BE2C (cell line): Measurements from ENCODE around the gene CMIP.
"Not testable (repeated sequence)": the region's sequence is repeated elsewhere in the genome, so short reads cannot be mapped to it uniquely, and the experiment has no call there.

Experiments
- DNase-seq: peaks from one replicate; pipeline ENCODE4 v3.0.0-alpha.2; 2020
- H3K27me3 ChIP-seq: fragments of 250-450 bp; sonication (Bioruptor Pico); 2 replicates; pipeline ENCODE4 v1.5.1; 2020; ENCODE audit warnings: mild to moderate bottlenecking
- H3K36me3 ChIP-seq: fragments of 250-450 bp; sonication (Bioruptor Pico); 2 replicates; pipeline ENCODE4 v1.5.1; 2020; ENCODE audit warnings: mild to moderate bottlenecking
- H3K4me1 ChIP-seq: fragments of 250-450 bp; sonication (Bioruptor Pico); 2 replicates; pipeline ENCODE4 v1.5.1; 2020
- H3K4me3 ChIP-seq: 2 replicates; pipeline ENCODE4 v1.5.1; 2011; ENCODE audit warnings: low read depth, low read length
- H3K9me3 ChIP-seq: fragments of 250-450 bp; sonication (Bioruptor Pico); 2 replicates; pipeline ENCODE4 v1.5.1; 2020
- TF ChIP-seq, protein P1 (sequence below): IDR thresholded peaks from 2 replicates; pipeline ENCODE4 v1.5.1; 2012; ENCODE audit warnings: mild to moderate bottlenecking, low read depth, low read length

Gene CMIP

DNA sequence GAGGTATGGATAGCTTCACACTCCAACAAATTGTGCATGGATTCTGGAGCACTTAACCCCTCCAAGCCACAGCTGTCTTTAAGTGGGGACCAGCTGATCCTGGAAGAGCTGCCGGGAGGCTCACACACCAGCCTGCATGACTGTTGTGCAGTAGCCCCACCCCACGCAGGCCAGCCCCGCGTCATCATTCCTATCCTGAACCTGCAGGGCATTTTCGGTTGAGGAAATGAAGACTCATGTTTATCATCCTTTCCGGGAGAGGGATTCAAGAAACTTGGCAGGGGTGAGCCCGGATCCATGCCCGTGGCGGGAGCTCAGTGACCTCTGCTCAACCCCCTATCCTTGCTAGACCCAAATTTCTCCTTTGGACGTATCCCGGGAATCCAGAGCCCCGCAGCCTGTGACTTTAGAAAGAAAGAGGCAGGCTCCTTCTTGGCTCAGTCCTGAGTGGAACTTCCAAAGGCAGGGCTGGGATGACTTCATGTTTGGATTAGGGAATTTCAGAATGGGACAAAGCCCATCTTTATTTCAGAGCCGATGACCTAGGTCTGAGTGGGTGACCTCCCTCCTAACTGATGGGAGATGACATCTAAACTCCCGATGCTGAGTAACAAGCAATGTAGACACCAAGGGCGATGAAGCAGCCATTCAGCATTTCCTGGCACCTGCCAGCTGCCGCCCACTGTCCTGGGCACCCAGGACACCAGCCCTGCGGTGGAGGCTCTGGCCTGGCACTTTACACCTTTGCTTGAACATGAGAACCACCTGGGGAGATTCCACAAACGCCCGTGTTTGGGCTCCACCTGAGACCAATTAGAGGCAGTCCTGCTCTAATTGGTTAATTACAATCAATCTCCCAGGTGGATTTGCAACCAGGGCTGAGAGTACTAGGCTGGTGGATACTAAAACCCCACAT is 43.3 kb upstream of the CMIP start:
- Histone ChIP-seq H3K36me3 (no peaks in the 10 kb centered on the region), H3K4me3 (no peak overlapping the region), H3K27me3 (no peaks in the 10 kb centered on the region), H3K4me1 (no peaks in the 10 kb centered on the region), H3K9me3 (no peaks in the 10 kb centered on the region)
- TF ChIP-seq, protein P1, sequence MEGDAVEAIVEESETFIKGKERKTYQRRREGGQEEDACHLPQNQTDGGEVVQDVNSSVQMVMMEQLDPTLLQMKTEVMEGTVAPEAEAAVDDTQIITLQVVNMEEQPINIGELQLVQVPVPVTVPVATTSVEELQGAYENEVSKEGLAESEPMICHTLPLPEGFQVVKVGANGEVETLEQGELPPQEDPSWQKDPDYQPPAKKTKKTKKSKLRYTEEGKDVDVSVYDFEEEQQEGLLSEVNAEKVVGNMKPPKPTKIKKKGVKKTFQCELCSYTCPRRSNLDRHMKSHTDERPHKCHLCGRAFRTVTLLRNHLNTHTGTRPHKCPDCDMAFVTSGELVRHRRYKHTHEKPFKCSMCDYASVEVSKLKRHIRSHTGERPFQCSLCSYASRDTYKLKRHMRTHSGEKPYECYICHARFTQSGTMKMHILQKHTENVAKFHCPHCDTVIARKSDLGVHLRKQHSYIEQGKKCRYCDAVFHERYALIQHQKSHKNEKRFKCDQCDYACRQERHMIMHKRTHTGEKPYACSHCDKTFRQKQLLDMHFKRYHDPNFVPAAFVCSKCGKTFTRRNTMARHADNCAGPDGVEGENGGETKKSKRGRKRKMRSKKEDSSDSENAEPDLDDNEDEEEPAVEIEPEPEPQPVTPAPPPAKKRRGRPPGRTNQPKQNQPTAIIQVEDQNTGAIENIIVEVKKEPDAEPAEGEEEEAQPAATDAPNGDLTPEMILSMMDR, result no peak
- peak; percentile 43 for DNase-seq

DNA sequence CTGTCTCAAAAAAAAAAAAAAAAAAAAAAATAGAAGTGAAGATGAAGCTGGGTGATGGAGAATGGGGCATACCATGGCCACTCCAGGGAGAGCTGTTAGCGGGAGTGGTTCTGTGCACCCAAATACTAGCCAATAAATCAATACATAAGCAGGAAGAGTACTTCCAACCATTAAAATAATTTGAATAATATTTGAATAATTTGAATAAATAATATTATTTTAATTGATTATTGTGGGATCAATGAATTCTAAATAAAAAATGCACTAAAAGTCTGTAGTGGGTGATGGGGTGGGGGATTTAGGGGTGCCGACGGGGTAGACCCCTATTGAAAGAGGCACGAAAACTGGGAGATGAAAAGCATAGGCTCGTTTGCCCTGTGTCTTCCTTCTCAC is 41.4 kb upstream of the CMIP start:
- Histone ChIP-seq H3K9me3 (no peaks in the 10 kb centered on the region), H3K36me3 (no peaks in the 10 kb centered on the region), H3K4me3 (no peak overlapping the region; the same call in 1 of the 2 replicates), H3K27me3 (no peaks in the 10 kb centered on the region), H3K4me1 (no peaks in the 10 kb centered on the region)
- DNase-seq, result no peak
- TF ChIP-seq, protein P1, result no peak

DNA sequence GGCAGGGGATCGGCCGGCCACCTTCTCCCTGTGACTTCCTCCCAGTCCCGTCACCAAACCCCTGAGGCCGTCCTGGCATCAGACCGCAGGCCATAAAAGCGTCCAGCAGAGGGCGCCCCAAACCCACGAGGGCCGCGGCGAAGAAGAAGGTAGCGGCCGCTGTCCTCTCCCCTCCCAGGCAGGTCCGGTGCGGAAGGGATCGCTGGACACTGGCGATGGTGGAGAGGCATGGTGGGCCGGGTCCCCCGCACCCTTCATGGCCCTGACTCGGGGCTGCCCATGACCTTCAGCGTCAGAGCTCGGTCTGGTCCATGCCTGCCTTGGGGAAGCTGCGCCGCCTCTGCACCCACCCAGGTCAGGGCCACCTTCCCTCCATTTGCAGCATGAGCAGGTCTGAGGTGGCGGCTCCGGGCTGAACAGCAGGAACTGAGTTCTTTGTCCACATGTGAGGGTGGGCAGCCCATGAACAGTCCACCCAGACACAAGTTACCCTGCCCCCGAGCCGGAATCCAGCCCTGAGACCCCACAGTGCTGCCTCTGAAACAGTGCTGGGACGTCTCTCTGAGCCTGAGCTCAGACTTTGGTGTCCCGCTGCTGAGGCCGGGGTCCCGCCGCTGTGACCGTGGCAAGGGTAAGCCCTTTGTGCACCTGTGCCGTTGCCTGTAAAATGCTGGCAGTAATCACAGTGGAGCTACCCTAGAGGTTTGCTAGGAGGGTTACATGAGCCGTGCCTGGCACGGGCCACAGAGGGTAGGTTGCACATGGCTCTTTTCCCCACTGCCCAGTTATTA is 40.8 kb upstream of the CMIP start:
- H3K27me3 ChIP-seq, result no peaks in the 10 kb centered on the region
- peak; percentile 87 for DNase-seq

DNA sequence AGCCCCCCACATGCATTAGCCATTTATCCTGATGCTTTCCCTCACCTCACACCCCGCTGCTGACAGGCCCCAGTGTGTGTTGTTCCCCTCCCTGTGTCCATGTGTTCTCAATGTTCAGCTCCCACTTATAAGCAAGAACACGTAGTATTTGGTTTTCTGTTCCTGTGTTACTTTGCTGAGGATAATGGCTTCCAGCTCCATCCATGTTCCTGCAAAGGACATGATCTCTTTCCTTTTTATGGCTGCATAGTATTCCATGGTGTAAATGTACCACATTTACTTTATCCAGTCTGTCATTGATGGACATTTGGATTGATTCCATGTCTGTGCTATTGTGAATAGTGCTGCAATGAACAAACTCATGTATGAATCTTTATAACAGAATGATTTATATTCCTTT is 39.6 kb upstream of the CMIP start:
- H3K27me3 ChIP-seq, H3K36me3 ChIP-seq, H3K4me1 ChIP-seq, H3K9me3 ChIP-seq, H3K4me3 ChIP-seq, DNase-seq: not testable (repeated sequence)

More for the DNA sequence above, 40.8 kb upstream of the CMIP start:
- Histone ChIP-seq H3K36me3 (no peaks in the 10 kb centered on the region), H3K4me3 (peak overlapping the region; percentile 33), H3K9me3 (no peaks in the 10 kb centered on the region), H3K4me1 (no peaks in the 10 kb centered on the region)
- TF ChIP-seq, protein P1, result peak; percentile 87

DNA sequence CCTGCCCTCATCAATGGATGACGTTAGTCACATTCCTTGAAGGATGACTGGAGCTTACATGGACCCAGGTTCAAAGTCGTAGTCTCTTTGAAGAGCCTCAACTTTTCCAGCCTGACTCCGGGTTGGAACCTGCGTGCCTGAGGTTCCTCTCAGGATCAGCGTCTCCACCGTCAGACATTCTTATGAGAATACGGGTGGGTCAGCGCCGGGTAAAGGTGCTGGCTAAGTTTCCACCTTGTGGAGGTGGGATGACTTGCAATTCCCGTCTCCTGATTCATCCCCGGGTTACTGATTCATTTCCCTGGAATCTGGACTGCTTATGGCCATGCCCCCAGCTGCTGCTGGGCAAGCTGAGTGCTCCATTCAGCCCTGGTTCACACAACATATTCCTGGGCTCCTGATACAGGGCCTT is 38.9 kb upstream of the CMIP start:
- TF ChIP-seq, protein P1, result no peak
- Histone ChIP-seq H3K4me1 (no peaks in the 10 kb centered on the region), H3K36me3 (no peaks in the 10 kb centered on the region), H3K27me3 (no peaks in the 10 kb centered on the region), H3K4me3 (no peak overlapping the region), H3K9me3 (no peaks in the 10 kb centered on the region)
- no peak for DNase-seq

DNA sequence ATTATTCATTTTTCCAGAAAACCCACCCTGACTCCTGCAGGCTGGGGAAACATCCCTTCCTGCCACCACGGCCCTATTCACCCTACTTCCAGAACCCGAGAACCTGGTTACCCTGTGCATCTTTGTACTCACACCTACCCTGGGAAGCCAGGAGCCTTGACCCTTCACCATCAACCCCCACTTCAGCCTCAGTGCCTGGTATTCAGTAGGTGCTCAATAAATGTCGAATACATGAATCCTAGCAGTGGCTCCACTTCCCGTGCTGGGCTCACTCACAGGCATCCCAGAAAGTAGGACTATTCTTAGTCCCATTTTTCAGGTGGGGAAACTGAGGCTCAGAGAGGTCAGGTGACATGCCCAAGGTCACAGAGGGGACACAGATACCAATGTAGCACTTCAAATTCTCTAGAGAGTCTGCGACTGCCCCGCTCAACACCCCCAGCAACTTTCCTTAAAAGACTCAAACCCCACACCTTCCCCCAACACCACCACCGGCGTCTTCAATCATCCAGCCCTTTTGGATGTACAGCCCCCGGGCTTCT is 36.1 kb upstream of the CMIP start:
- no peak for DNase-seq
- no peaks in the 10 kb centered on the region for H3K27me3 ChIP-seq
- no peaks in the 10 kb centered on the region for H3K9me3 ChIP-seq
- H3K36me3 ChIP-seq, result no peaks in the 10 kb centered on the region
- no peaks in the 10 kb centered on the region for H3K4me1 ChIP-seq
- H3K4me3 ChIP-seq, result no peak overlapping the region
- TF ChIP-seq, protein P1, result no peak
